NCI-H1105 treated with DMSO at 0.1 percent for 48 hours (cell line): Measurements from ENCODE around the gene PIK3C3.
A peak's percentile ranks its signal among the peaks of the same experiment; 100 is the strongest.
"Not testable (repeated sequence)": the region's sequence is repeated elsewhere in the genome, so short reads cannot be mapped to it uniquely, and the experiment has no call there.

ENCODE experiments used
- DNase-seq: peaks from one replicate; lab custom pipeline; 2025; lab: John Stamatoyannopoulos, UW

The PIK3C3 gene

DNA sequence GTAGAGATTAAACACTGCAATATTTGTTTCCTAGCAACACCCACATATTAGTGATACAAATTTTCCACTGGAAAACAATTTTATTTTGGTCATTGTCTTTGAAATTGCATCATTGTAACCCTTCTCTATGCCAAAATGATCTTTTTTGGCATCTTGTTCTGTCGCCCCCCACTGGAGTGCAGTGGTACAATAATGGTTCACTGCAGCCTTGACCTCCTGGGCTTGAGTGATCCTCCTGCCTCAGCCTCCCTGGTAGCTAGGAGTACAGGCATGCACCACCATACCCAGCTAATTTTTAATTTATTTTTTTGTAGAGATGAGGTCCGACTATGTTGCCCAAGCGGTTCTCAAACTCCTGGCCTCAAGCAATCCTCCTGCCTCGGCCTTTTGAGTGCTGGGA is 117.4 kb downstream of the PIK3C3 start:
- no peak for DNase-seq

DNA sequence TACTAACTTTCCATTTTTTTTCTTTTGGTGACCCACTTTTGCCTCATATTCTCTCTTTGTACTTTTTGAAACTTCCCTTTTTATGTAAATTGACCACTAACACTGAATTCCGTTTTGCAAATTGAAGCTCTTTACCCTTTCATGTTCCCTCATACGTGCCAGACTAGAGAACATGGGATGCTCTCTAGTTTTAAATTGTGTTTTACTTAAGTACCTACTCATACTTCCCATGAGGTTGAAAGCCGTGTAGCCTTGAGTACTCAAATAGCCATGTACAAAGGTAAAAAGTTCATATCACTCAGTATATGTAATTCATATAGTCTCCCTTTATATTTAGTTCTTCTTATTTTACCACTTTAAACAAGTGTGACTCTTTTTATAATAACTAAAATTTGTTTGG is 119.7 kb downstream of the PIK3C3 start:
- DNase-seq: no peak

GRCh38 chr18:42078711-42079110 is 123.7 kb downstream of the PIK3C3 start:
- no peak for DNase-seq

GRCh38 chr18:42080340-42080739 is 125.3 kb downstream of the PIK3C3 start:
- no peak for DNase-seq

DNA sequence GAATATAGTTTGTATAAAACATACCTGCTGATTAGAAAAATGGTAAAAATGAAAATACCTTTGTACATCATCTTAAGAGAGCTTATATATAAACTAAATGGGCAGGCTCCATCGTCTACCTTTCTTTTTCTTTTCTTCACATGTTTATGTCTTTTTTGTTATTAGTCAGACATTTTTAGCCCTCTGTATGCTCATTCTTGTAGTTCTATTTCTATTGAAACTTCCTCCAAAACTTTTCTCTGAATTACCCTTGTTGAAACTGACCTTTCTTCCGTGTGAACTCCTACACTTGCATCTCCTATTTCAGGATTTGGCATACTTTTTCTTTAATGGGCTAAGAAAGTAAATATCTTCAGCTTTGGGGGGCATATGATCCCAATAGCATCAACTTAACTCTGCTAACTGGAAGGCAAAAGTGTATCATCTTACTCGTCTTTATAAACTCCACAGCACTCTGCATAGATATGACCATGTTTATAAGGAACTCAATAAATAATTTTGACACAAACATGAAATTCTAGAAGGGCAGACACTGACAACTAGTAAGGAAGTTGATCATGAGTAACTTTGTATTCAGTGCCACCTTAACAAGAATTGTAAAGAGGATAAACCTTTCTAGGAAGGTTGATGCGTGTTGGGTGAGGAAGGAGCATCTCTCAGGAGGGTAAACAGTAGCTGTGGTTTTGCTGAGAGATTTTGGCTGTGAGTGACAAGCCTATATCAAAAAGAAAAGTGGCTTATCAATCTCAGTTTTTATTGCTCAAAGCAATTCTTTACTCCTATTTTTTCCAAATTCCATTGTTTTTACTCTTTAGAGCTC is 127.6 kb downstream of the PIK3C3 start:
- no peak for DNase-seq

DNA sequence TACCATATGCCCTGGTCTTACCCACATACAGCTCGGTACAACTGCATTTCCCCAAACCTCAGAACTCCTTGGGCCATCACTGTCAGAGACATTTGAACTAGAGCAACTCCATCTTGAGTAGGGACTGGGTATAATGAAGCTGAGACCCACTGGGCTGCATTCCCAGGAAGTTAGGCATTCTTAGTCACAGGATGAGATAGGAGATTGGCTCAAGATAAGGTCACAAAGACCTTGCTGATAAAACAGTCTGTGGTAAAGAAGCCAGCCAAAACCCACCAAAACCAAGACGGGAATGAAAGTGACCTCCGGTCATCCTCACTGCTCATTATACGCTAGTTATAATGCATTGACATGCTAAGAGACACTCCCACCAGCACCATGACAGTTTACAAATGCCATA is 131.3 kb downstream of the PIK3C3 start:
- no peak for DNase-seq

DNA sequence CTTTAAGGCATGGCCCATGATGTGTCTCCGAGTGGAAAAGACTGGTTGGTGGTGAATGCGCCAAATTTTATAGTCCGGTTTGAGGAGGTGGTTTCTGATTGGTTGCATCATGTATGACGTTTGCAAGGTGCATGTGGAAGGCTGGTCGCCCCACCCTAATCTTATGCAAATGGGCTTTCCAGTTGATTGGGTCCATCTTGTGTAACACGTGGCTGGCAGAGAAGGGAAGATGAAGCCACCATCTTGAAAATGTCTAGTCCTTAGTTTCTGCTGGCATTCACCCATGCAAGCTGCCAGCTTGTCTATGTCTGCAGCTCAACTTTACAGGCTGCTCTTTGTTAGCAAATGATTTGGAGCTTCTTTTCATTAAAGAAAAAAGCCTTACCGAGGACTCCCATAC is 132.2 kb downstream of the PIK3C3 start:
- no peak for DNase-seq

DNA sequence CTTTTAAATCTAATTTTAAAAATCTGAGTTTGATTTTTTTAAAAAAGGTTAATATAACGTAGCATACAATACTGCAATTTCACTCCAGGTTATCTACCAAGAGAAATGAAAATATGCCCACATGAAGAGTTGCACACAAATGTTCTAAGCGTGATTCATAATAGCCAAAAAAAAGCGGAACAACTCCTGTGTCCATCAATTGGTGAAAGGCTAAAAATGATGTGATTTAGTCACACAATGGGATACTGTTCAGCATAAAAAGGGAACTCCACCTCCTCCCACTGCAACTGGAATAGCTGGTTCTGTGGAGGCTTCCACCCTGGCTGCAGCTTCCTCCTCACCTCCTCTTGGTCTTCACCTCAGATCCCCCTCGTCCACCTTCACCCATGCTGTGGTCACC is 132.8 kb downstream of the PIK3C3 start:
- no peak for DNase-seq

GRCh38 chr18:42092848-42093247 is 137.8 kb downstream of the PIK3C3 start:
- DNase-seq: no peak

- no peak for DNase-seq
These were observed 139.8 kb downstream of the PIK3C3 start for GRCh38 chr18:42094875-42095274.

DNA sequence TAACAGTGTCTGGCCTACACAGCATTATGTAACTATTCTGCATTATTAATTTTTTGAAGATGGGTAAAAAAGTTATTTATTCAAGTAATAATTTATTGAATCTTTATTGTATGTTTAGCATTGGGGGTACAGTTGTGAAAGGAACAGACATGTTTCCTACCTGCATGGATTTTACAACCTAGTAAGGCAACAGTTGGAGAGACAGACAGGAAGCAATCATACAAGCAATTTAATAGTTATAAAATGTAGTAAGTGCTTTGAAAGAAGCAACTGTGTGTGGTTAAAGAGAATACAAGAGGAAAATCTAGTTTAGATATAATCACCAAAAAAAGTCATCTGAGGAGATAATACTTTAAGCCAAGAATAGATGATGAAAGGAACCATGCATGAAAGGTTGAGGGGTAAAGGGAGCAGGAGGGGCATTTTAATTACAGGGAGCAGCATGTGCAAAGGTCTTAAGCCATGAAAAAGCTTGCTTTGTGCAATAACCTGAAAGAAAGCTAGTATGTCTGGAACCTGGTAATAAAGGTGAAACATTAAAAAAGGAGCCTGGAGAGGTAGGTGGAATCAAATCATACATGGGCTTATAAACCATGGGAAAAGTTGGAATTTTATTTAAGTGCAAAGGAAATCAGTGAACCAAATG is 140.8 kb downstream of the PIK3C3 start:
- no peak for DNase-seq

- DNase-seq: no peak
These were observed 145.2 kb downstream of the PIK3C3 start for GRCh38 chr18:42100248-42100647.

GRCh38 chr18:42100911-42101310 is 145.9 kb downstream of the PIK3C3 start:
- no peak for DNase-seq

- no peak for DNase-seq
These were observed 150.4 kb downstream of the PIK3C3 start for GRCh38 chr18:42105394-42105793.

GRCh38 chr18:42106784-42107183 is 151.8 kb downstream of the PIK3C3 start:
- peak; percentile 15 for DNase-seq

DNA sequence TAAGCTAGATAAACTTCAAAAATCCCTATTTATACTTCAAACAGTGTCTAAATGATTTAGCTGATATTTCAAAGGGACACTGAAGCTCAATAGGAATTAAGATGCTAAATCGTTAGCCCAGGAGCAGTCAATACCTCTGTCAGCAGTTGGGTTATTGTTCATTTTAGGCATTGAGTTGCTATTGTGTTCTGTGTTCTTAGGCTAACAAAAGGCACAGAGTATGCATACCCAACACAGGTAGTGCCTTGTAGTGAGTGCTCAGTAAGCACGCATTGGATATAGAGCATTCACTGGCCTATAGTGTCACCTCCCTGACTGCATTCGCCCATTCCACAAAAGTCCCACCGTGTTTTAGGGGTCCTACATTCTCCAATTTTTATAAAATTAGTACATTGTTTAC is 152.3 kb downstream of the PIK3C3 start:
- no peak for DNase-seq

GRCh38 chr18:42107691-42108450 is 152.8 kb downstream of the PIK3C3 start:
- no peak for DNase-seq

- DNase-seq: not testable (repeated sequence)
These were observed 157.1 kb downstream of the PIK3C3 start for GRCh38 chr18:42112147-42112546.

DNA sequence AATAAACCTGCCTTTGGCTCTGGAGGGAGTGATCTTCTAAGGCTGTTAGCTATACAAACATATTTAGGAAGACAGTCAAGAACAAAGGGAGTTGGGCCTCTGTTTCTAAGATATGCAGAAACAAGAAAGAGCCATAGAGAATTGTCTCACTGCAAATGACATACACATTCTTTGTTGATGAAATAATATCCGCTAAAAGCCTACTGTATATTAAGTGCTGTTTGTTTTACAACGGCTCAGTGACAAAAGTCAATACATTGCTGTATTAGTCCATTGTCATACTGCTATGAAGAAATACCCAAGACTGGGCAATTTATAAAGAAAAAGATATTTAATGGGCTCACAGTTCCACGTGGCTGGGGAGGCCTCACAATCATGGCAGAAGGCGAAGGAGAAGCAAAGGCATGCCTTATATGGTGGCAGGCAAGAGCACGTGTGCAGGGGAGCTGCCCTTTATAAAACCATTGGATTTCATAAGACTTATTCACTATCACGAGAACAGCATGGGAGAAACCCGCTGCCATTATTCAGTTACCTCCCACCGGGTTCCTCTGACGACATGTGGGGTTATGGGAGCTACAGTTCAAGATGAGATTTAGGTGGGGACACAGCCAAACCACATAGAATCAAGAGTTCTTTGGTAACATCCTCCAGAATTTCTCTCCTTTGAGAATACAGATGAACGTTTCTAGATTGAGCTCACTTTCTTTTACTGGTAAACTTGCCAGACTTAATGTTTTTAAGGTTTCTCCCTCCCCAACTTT is 157.8 kb downstream of the PIK3C3 start:
- no peak for DNase-seq

DNA sequence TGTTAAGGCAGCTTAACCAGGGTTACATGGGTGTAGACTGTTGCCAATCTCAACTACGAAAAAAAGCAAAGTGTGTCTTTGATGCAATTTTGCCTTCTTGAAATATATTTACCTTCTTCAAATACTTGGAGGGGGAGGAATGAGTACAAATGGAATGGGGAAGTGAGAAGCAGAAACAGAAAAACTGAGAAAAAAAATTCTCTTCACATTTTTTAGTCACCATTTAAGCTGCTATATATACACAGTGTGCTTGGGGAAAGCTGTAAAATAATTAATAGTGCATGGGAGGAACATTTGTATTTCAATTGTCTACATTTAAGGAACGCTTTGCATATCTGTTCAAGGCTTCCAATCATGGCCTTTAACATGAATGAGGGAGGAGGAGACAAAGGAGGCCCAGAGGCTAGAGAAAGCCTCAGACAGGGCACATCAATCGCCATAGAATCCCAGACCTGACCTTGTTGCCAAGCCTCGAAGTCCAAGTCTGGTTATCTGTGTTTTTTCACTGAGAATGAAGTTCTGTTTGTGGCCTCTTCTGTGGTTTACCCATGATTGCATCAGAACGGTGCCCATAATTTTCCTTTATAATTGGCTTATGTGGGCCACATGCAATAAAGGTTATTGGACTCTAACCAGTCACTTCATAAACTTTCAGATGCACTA is 158.6 kb downstream of the PIK3C3 start:
- no peak for DNase-seq

DNA sequence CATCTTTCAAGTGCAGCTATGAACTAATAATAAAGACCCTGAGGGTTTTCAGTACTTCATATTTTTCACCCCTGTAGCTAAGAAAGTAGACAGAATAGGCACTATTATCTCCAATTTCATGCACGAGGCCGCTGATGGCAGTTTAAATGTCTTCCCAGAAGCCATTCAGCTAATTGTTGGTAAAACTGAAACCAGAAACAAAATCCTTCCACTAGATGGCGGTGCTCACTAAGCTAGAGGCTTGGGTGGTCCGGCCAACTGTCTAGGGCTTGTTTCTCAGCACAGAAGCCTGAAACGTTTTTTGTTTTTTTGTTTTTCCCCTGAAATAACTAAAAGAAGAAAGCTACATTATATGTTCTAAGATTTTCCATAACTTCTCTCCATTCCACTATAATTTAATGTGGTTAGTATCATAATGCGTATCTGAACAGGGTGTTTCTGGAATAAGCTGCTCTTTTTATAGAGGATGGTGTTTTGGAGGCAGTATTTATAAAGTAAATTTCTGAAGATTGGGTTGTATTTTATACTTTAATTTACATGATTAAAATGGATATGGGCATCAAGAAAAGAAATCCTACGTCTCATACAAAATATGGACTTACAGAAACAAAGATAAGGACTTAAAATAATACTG is 159.4 kb downstream of the PIK3C3 start:
- DNase-seq: peak; percentile 77
